ENCODE data around the gene CCDC38. TPM values are rescaled to one million over a fixed set of nuclear protein-coding genes. Genes with fewer than 3 reads are reported as not detected.
A peak's percentile ranks its signal among the peaks of the same experiment; 100 is the strongest.

The CCDC38 gene
- total and polyA plus RNA-seq, 2 experiments from 2014 or later: not detected

DNA sequence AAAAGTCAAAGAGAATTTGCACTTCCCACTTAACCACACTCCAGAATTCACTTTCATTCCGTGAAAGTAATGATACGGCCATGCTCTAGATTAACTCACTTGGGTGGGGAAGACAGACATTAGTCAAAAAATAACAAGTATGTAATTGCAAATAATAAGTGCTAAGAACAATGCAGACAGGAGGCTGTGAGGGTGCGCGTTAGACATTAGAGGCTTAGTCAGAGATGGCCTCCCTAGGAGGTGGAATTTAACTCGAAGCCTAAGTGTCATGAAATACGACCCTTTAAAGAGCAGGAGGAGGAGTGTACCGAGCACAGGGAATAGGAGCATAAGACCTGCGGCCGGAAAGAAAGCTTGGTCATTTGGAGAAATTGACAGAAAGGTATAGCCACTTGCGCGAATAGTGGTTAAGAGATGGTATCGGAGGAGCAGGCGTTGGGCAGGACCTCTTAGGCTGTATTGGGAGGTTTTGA is 83.0 kb downstream of the CCDC38 start:
- Histone ChIP-seq H3K9me3 (ENCODE audit: low read depth) (no peaks in the 10 kb centered on the region), H3K79me2 (peaks cover 50% of the 10 kb centered on the region), H3K36me3 (replicated peaks; ENCODE audit: insufficient read depth, low read depth) (peaks cover 4% of the 10 kb centered on the region), H4K20me1 (ENCODE audit: insufficient read depth, poor library complexity, severe bottlenecking) (no peaks in the 10 kb centered on the region), H3K4me2 (peak overlapping the region; percentile 92), H3K4me1 (ENCODE audit: insufficient read depth) (peaks cover 8% of the 10 kb centered on the region), H3K9me2 (replicated peaks; ENCODE audit: insufficient read depth) (no peaks in the 10 kb centered on the region), H3K27me3 (no peaks in the 10 kb centered on the region), H3K27ac (peak overlapping the region; percentile 79), H3K4me3 (peak overlapping the region; percentile 58), H2AFZ (peak overlapping the region; percentile 86)
- TF ChIP-seq EZH2phosphoT487 (IDR thresholded peaks at IDR 0.05; ENCODE audit: low read depth, severe bottlenecking, unreplicated experiment) (no peak), EZH2 (IDR thresholded peaks at IDR 0.05; ENCODE audit: borderline replicate concordance) (no peak)
- TF ChIP-seq, protein P1, sequence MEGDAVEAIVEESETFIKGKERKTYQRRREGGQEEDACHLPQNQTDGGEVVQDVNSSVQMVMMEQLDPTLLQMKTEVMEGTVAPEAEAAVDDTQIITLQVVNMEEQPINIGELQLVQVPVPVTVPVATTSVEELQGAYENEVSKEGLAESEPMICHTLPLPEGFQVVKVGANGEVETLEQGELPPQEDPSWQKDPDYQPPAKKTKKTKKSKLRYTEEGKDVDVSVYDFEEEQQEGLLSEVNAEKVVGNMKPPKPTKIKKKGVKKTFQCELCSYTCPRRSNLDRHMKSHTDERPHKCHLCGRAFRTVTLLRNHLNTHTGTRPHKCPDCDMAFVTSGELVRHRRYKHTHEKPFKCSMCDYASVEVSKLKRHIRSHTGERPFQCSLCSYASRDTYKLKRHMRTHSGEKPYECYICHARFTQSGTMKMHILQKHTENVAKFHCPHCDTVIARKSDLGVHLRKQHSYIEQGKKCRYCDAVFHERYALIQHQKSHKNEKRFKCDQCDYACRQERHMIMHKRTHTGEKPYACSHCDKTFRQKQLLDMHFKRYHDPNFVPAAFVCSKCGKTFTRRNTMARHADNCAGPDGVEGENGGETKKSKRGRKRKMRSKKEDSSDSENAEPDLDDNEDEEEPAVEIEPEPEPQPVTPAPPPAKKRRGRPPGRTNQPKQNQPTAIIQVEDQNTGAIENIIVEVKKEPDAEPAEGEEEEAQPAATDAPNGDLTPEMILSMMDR (IDR thresholded peaks at IDR 0.05; ENCODE audit: poor library complexity): no peak
- peak; percentile 24 for DNase-seq (ENCODE audit: low spot score)
- WGBS (ENCODE audit: low lambda C conversion rate, missing lambda C conversion rate): 2% methylated on average over 13 of the region's 13 CpGs

- peak; percentile 97 for DNase-seq (ENCODE audit: low spot score)
- H3K4me3 ChIP-seq: peak within 1 kb of the TSS; percentile 58
- H3K27ac ChIP-seq: peak within 1 kb of the TSS; percentile 79
- TF ChIP-seq, protein P1 (IDR thresholded peaks at IDR 0.05; ENCODE audit: poor library complexity): peak; percentile 24
- TF ChIP-seq EZH2phosphoT487 (IDR thresholded peaks at IDR 0.05; ENCODE audit: low read depth, severe bottlenecking, unreplicated experiment): no peak
- peak within 1 kb of the TSS; percentile 86 for H2AFZ ChIP-seq
- H3K4me2 ChIP-seq: peak within 1 kb of the TSS; percentile 92
- H3K9me3 ChIP-seq (ENCODE audit: low read depth): no peaks in the 10 kb centered on the region
- peaks cover 8% of the 10 kb centered on the region for H3K4me1 ChIP-seq (ENCODE audit: insufficient read depth)
- no peaks in the 10 kb centered on the region for H3K9me2 ChIP-seq (replicated peaks; ENCODE audit: insufficient read depth)
- 3% methylated on average over 54 of the region's 54 CpGs for WGBS (ENCODE audit: low lambda C conversion rate, missing lambda C conversion rate)
- H4K20me1 ChIP-seq (ENCODE audit: insufficient read depth, poor library complexity, severe bottlenecking): no peaks in the 10 kb centered on the region
- peaks cover 45% of the 10 kb centered on the region for H3K79me2 ChIP-seq
- peaks cover 4% of the 10 kb centered on the region for H3K36me3 ChIP-seq (replicated peaks; ENCODE audit: insufficient read depth, low read depth)
- H3K27me3 ChIP-seq: no peaks in the 10 kb centered on the region
Observed at GRCh38 chr12:95858451-95859343, 83.7 kb downstream of the CCDC38 start, which contains the start of gene SNRPF. Gene SNRPF, plus strand, starts transcription at chr12:95858952. Its CDS starts 122 bp downstream, at chr12:95859074.

GRCh38 chr12:95857799-95858198 is 84.6 kb downstream of the CCDC38 start:
- no peaks in the 10 kb centered on the region for H3K9me3 ChIP-seq (ENCODE audit: low read depth)
- H3K27me3 ChIP-seq: no peaks in the 10 kb centered on the region
- 64% methylated on average over 18 of the region's 18 CpGs for WGBS (ENCODE audit: low lambda C conversion rate, missing lambda C conversion rate)
- DNase-seq (ENCODE audit: low spot score): no peak
- H3K4me3 ChIP-seq: no peak overlapping the region
- peaks cover 8% of the 10 kb centered on the region for H3K4me1 ChIP-seq (ENCODE audit: insufficient read depth)
- H3K79me2 ChIP-seq: peaks cover 36% of the 10 kb centered on the region
- no peak overlapping the region for H3K27ac ChIP-seq
- H4K20me1 ChIP-seq (ENCODE audit: insufficient read depth, poor library complexity, severe bottlenecking): no peaks in the 10 kb centered on the region
- H3K4me2 ChIP-seq: peak overlapping the region; percentile 72
- H3K36me3 ChIP-seq (replicated peaks; ENCODE audit: insufficient read depth, low read depth): peaks cover 4% of the 10 kb centered on the region
- peak overlapping the region; percentile 67 for H2AFZ ChIP-seq
- no peaks in the 10 kb centered on the region for H3K9me2 ChIP-seq (replicated peaks; ENCODE audit: insufficient read depth)
- TF ChIP-seq EZH2phosphoT487 (IDR thresholded peaks at IDR 0.05; ENCODE audit: low read depth, severe bottlenecking, unreplicated experiment) (no peak), EZH2 (IDR thresholded peaks at IDR 0.05; ENCODE audit: borderline replicate concordance) (no peak)

DNA sequence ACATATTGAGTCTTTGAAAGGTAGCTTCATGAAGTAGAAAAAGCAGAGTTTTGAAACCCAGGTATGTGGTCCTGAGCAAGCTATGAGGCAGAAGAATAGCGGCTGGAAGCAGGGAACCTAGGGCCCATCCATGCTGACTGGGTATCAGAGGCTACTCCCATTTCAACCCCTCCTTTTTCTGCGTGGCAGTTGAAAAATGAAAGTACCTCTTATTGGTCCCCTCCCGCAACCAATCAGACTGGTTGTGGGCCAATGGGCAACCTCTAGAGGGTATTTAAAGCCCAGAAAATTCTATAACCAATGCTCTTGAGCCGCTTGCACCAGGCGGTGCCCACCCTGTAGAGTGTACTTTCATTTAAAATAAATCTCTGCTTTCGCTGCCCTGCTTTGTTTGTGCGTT is 85.3 kb downstream of the CCDC38 start:
- Histone ChIP-seq H3K4me1 (ENCODE audit: insufficient read depth) (peaks cover 8% of the 10 kb centered on the region), H2AFZ (no peak overlapping the region), H3K36me3 (replicated peaks; ENCODE audit: insufficient read depth, low read depth) (peaks cover 2% of the 10 kb centered on the region), H3K9me2 (replicated peaks; ENCODE audit: insufficient read depth) (no peaks in the 10 kb centered on the region), H3K27ac (no peak overlapping the region), H3K4me2 (no peak overlapping the region), H3K9me3 (ENCODE audit: low read depth) (no peaks in the 10 kb centered on the region), H3K27me3 (no peaks in the 10 kb centered on the region), H3K4me3 (no peak overlapping the region), H4K20me1 (ENCODE audit: insufficient read depth, poor library complexity, severe bottlenecking) (no peaks in the 10 kb centered on the region), H3K79me2 (peaks cover 30% of the 10 kb centered on the region)
- DNase-seq (ENCODE audit: low spot score): no peak
- 95% methylated on average over 7 of the region's 7 CpGs for WGBS (ENCODE audit: low lambda C conversion rate, missing lambda C conversion rate)
- TF ChIP-seq EZH2 (IDR thresholded peaks at IDR 0.05; ENCODE audit: borderline replicate concordance) (no peak), EZH2phosphoT487 (IDR thresholded peaks at IDR 0.05; ENCODE audit: low read depth, severe bottlenecking, unreplicated experiment) (no peak)
- TF ChIP-seq, protein P1 (IDR thresholded peaks at IDR 0.05; ENCODE audit: poor library complexity): no peak

Measured in hepatocyte (in vitro differentiated cells).